GM21447 (cell line): Measurements from ENCODE around the gene TMEM131.
A peak's percentile ranks its signal among the peaks of the same experiment; 100 is the strongest.
"Not testable (repeated sequence)": the region's sequence is repeated elsewhere in the genome, so short reads cannot be mapped to it uniquely, and the experiment has no call there.

Source experiments
- ATAC-seq: cut with Tn5 transposase; IDR thresholded peaks from one replicate; pipeline ENCODE4 v1.9.1; 2021; ENCODE audit not compliant: unreplicated experiment

Gene TMEM131

GRCh38 chr2:97826266-97826847, 169.4 kb downstream of the TMEM131 start:
- not testable (repeated sequence) for ATAC-seq

GRCh38 chr2:97824011-97824410, 171.7 kb downstream of the TMEM131 start:
- ATAC-seq = not testable (repeated sequence)

- not testable (repeated sequence) for ATAC-seq
Observed at GRCh38 chr2:97821862-97822261, 173.9 kb downstream of the TMEM131 start.

GRCh38 chr2:97819754-97820153, 176.0 kb downstream of the TMEM131 start:
- no peak for ATAC-seq

DNA sequence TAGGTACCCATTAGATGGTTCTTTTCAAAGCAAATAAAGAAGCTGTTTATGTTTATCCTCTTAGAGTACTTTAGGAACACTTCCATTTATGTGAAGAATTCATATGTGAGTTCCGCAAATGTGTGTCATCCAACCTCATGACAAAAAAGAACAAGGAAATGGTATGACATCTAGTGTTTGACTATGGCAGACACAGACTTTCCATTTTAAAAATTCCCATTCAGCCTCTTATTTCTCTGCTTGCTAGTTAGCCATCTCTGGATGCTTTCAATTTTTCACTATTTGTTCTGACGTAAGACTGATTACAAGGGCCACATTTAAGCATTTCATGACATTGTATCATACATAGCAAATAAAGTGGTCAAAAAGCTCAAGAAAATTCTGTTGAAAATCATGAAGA, 179.3 kb downstream of the TMEM131 start:
- ATAC-seq = no peak

DNA sequence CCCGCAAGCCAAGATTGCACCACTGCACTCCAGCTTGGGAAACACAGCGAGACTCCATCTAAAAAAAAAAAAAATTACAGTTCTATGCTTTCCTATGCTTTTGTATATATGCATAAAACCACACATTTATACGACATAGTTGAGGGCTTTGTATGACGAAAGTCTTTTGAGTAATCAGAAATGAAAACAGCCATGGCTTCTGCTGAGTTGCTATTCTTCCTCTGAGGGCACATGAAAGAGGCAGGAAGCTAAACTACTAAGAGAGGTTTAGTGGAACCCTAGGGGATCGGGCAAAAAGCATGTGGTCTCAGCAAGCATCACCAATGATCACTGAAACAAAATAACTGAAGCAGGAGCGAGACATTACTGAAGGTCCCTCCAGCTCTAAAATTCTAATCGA, 182.8 kb downstream of the TMEM131 start:
- ATAC-seq = no peak

GRCh38 chr2:97808816-97809215, 186.9 kb downstream of the TMEM131 start:
- ATAC-seq = no peak

GRCh38 chr2:97806738-97807618, 188.8 kb downstream of the TMEM131 start:
- ATAC-seq = peak; percentile 77

- ATAC-seq = no peak
Observed at GRCh38 chr2:97805776-97806175, 190.0 kb downstream of the TMEM131 start.

- no peak for ATAC-seq
Observed at GRCh38 chr2:97801028-97801427, 194.7 kb downstream of the TMEM131 start.

DNA sequence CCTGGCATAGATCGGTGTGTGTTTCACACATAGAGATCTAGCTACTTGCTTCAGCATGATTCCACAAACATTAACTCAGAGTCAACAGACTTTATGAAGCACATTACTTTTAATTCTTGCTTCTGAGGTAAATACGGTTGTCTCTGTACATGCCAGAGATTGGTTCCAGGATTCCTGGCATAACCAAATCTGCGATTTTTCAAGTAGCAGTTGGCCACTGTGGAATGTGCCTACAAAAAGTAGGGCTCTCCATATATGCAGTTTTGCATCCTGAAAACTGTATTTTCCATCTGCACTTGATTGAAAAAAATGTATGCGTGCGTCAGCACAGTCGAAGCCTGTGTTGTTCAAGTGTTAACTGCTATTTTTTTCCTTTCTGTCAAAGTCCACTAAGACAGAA, 197.3 kb downstream of the TMEM131 start:
- ATAC-seq = no peak

GRCh38 chr2:97797355-97797754, 198.4 kb downstream of the TMEM131 start:
- ATAC-seq = no peak

DNA sequence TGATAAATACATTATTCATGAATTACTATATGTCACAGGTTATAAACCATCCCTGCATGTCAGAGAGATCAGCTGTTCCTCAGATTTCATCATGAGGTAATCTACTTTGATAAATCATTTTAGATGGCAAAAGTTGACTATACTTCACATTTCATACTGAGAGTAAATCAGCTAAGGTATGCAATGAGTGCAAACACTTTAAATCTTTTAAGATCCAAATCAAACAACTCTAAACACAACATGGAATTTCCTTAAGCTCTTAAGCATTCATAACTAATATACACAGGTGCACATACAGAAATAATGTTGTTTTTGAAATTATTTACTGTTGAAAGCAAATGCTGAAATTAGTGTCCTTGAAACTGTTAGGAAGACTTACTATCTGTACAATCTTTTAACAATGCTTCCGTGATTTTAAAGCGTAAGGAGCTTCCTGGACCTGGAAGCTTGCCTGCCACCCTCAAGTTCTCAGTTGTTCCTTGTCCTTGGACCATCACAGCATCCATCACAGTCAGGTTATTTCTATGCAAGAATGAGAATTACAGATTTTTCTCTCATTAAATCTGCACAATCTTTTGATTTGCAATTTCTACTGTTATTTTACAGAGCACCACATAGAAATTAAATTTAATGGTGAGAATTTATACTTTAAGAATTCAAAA, 199.2 kb downstream of the TMEM131 start:
- no peak for ATAC-seq

GRCh38 chr2:97792416-97792815, 203.3 kb downstream of the TMEM131 start:
- no peak for ATAC-seq

- no peak for ATAC-seq
Observed at GRCh38 chr2:97788986-97789644, 206.6 kb downstream of the TMEM131 start.

GRCh38 chr2:97785818-97786217, 209.9 kb downstream of the TMEM131 start:
- ATAC-seq = no peak

DNA sequence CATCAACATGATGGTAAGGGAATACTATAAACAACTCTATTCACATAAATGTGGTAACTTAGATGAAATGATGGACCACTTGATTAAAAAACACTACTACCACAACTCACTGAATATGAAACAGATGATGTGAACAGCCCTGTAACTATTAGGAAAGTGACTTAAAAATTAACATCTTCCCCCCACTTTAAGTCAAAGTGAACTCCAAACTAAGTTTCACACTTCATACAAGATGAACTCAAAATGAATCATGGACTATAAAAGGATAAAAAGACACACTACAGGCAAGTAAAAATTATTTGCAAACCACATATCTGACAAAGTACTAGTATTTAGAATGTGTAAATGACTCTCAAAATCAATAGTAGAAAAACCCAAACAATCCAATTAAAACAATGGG, 210.8 kb downstream of the TMEM131 start:
- ATAC-seq = no peak

DNA sequence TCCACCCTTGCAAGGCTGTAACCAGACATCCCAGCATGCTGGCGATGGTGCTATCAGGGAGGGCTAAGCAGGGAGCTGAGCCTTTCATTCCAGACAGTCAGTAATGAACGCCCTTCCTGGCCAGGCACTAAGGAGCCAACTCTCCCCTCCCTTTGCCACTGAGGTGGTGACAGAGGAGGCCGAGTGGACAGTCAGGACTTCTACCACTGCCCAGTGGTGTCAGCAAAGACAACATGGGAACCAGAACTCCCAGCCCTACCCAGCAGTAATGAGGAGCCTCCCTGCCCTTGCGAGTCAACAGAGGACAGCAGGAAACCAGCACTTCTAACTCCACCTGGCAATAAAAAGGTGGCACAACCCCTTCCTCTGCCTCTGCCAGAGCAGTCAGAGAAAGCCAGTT, 213.8 kb downstream of the TMEM131 start:
- ATAC-seq = no peak

- ATAC-seq = no peak
Observed at GRCh38 chr2:97779141-97779540, 216.6 kb downstream of the TMEM131 start.

DNA sequence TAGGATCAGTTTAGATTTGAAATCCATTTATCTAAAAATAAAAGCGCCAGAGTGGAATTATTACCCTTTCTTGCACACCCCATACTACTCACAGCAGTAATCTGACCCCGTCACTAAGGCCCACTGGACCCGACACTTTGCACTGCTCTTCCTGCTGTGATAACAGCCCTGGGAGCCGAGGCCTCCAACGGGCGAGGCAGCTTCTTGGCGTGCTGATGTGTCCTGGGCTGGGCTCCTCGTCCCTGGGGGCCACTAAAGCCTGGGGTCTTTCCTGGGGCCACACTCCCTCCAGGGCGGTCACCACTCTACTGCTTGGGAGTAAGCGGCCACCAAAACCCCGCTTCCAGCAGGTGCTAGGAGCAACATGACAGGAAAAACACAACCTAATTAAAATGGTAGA, 220.7 kb downstream of the TMEM131 start:
- ATAC-seq = no peak

DNA sequence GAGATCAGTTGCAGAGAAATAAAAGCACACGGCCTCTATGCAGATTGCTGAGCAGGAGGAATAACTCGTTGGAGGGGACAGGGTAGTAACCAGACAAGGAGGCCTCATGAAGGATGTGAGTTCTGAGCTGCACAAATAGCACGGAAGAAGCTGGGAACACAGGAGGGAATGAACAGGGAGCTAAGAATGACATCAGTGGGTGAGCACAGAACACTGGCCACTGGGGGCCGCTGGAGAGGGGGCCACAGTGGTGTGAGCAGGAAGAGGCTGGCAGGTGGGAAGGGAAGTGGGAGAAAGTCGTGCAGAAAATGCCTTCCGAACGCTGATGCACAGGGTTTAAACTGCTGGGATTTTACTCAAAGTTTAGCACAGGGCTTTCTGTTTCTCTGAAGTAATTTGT, 221.3 kb downstream of the TMEM131 start:
- no peak for ATAC-seq
